ENCODE results near the gene PIK3R6.

GRCh38 chr17:8797621-8798175 lies 69.8 kb downstream of the PIK3R6 start:
- no peak for TF ChIP-seq GATA3 (IDR thresholded peaks at IDR 0.05; ENCODE audit: low read depth, low read length)
- TF ChIP-seq GATA2 (IDR thresholded peaks at IDR 0.05; ENCODE audit: low read depth, low read length), result no peak

All from SH-SY5Y (cell line).